Left ventricle myocardium inferior (tissue), 1 donor: ENCODE results near the gene RGL1. TPM values are rescaled to one million over a fixed set of nuclear protein-coding genes. Genes with fewer than 3 reads are reported as not detected.

Experiments used
- DNase-seq: peaks from one replicate; pipeline ENCODE4 v3.0.0-alpha.2; 2020
- H3K27ac ChIP-seq: fragments of 200-600 bp; replicated peaks from 2 replicates; pipeline ENCODE4 v1.8.0; 2021
- H3K27me3 ChIP-seq: fragments of 200-600 bp; 2 replicates; pipeline ENCODE4 v1.8.0; 2021; ENCODE audit warnings: low read depth
- H3K36me3 ChIP-seq: fragments of 200-600 bp; 2 replicates; pipeline ENCODE4 v1.8.0; 2021
- H3K4me1 ChIP-seq: fragments of 200-600 bp; 2 replicates; pipeline ENCODE4 v1.8.0; 2021
- H3K4me3 ChIP-seq: fragments of 200-600 bp; 2 replicates; pipeline ENCODE4 v1.8.0; 2021; ENCODE audit warnings: mild to moderate bottlenecking, moderate library complexity
- H3K9me3 ChIP-seq: fragments of 200-600 bp; replicated peaks from 2 replicates; pipeline ENCODE4 v1.8.0; 2021
- intact Hi-C: fragments of 100-400 bp; cut with micrococcal nuclease; formaldehyde crosslinking; loops from one replicate; pipeline ENCODE4 v1.11.0; 2022
- total RNA-seq: library from RNA; stranded (reverse); fragmentation: NEBNext Ultra II Directional; extraction: Animal tissue kit (Norgen Biotek cat#: 25700); gene quantifications from one replicate; pipeline ENCODE4 v1.2.1, GENCODE V29; 2021
- TF ChIP-seq, protein P1 (sequence below): fragments of 200-600 bp; IDR thresholded peaks from 2 replicates; pipeline ENCODE4 v1.8.0; 2021; ENCODE audit warnings: antibody characterized with exemption, mild to moderate bottlenecking, borderline replicate concordance
- donor health status: DM: no; HTN: yes; CAD: no; lungs with severe emphysema.

RGL1 gene
- total RNA-seq, 1 donor from 2014 or later: 19.4 TPM

DNA sequence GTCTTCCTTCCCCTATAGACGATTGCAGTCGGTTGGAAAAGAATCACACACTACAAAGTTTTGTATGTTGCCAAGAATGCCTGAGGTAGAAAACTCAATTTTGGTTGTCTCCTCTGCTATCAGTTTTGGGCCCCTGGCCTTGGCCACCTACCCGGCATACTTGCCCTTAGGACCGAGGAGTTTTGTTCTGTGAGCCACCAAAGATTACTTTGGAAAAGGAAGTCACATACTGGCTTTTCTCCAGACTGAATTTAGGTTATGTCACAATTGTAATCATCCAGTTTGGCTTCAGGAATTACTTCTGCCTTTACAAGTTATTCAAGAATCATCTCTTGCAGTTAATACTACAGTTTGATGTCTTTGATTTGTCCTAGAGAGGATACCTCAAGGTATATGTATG is 71.4 kb downstream of the RGL1 start:
- intact Hi-C loops: no loop called here
- H3K9me3 ChIP-seq: no peaks in the 10 kb centered on the region
- TF ChIP-seq, protein P1, sequence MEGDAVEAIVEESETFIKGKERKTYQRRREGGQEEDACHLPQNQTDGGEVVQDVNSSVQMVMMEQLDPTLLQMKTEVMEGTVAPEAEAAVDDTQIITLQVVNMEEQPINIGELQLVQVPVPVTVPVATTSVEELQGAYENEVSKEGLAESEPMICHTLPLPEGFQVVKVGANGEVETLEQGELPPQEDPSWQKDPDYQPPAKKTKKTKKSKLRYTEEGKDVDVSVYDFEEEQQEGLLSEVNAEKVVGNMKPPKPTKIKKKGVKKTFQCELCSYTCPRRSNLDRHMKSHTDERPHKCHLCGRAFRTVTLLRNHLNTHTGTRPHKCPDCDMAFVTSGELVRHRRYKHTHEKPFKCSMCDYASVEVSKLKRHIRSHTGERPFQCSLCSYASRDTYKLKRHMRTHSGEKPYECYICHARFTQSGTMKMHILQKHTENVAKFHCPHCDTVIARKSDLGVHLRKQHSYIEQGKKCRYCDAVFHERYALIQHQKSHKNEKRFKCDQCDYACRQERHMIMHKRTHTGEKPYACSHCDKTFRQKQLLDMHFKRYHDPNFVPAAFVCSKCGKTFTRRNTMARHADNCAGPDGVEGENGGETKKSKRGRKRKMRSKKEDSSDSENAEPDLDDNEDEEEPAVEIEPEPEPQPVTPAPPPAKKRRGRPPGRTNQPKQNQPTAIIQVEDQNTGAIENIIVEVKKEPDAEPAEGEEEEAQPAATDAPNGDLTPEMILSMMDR: no peak
- peak overlapping the region; percentile 75 for H3K27ac ChIP-seq
- no peaks in the 10 kb centered on the region for H3K27me3 ChIP-seq
- no peak for DNase-seq
- H3K4me1 ChIP-seq: peaks cover 97% of the 10 kb centered on the region
- no peak overlapping the region for H3K4me3 ChIP-seq
- H3K36me3 ChIP-seq: no peaks in the 10 kb centered on the region

DNA sequence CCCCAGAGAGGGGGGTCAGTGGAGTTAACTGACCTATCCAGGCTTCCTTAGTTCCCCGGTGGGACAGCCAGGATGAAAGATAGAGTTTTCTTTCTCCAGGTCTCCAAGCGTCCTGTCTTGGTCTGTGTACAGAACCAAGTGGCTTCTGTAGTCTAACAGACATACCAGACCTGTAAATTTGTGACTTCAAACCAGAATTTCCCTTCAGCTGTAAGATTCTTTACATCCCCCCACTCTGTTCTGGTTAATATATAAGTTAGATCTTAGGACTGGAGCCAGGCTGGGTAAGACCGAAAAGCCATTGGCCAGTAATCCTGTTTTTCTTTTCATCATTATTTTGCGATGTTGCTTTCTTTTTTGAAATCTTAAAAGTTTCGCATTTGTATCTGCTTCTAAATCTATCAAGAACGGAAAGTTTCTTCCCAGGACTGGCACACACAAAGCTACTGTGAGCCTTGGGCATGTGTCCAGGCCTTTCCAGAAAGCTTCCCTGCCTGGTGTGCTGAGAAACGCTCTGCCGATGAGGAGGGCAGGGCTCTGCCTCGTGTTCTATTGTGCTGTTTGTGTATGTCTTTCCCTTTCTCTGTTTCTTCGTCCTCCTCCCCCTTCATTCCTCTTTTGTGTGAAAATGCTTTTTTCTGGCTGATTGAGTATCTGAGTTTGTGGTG is 72.3 kb downstream of the RGL1 start:
- H3K27me3 ChIP-seq: no peaks in the 10 kb centered on the region
- TF ChIP-seq, protein P1: no peak
- H3K9me3 ChIP-seq: no peaks in the 10 kb centered on the region
- no peaks in the 10 kb centered on the region for H3K36me3 ChIP-seq
- intact Hi-C loops: no loop called here
- peak; percentile 46 for DNase-seq
- peak overlapping the region; percentile 39 for H3K4me3 ChIP-seq
- H3K27ac ChIP-seq: peak overlapping the region; percentile 75
- H3K4me1 ChIP-seq: peaks cover 97% of the 10 kb centered on the region

DNA sequence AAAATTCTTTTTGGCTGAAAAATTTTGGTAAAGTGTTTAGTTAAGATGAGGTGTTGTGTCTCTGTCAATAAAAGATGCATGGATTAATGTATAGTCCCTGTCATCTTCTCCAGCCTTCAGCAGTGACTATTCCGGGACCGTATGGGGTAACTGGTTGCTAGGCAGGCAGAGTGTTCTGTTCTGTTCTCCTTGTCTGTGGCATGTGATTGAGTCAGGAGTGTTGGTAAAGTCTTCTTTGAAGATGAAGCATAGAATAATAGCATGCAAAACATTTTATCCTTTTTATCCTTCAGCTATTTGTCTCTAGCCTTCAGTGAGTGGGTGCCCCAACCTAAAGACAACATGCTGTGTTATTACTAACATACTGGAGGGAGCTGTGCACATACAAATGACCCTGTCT is 74.6 kb downstream of the RGL1 start:
- intact Hi-C loops: no loop called here
- Histone ChIP-seq H3K36me3 (peaks cover 8% of the 10 kb centered on the region), H3K4me3 (no peak overlapping the region), H3K4me1 (peaks cover 82% of the 10 kb centered on the region), H3K27ac (peak overlapping the region; percentile 66), H3K9me3 (no peaks in the 10 kb centered on the region), H3K27me3 (no peaks in the 10 kb centered on the region)
- DNase-seq: no peak
- TF ChIP-seq, protein P1: no peak

DNA sequence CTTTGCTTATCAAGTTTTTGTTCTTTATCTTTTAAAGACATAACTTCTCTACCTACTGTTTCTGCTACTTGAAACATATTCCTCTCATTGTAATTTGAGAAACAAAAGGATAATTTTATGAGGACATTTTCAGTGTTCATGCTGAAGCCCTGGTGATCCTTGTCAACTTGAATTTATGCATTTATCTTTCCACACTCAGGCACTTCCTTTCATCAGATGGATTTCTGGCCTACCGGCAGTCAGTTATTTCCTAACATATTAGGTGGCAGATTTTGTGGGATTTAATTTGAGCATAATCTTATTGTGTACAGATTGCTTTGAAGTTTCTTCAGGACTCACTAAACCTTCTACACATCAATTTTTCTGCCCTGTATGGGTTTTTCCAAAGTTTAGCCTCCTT is 75.0 kb downstream of the RGL1 start:
- H3K27me3 ChIP-seq: no peaks in the 10 kb centered on the region
- H3K27ac ChIP-seq: peak overlapping the region; percentile 66
- DNase-seq: no peak
- H3K4me1 ChIP-seq: peaks cover 78% of the 10 kb centered on the region
- H3K9me3 ChIP-seq: no peaks in the 10 kb centered on the region
- peaks cover 12% of the 10 kb centered on the region for H3K36me3 ChIP-seq
- intact Hi-C loops: no loop called here
- TF ChIP-seq, protein P1: no peak
- no peak overlapping the region for H3K4me3 ChIP-seq

DNA sequence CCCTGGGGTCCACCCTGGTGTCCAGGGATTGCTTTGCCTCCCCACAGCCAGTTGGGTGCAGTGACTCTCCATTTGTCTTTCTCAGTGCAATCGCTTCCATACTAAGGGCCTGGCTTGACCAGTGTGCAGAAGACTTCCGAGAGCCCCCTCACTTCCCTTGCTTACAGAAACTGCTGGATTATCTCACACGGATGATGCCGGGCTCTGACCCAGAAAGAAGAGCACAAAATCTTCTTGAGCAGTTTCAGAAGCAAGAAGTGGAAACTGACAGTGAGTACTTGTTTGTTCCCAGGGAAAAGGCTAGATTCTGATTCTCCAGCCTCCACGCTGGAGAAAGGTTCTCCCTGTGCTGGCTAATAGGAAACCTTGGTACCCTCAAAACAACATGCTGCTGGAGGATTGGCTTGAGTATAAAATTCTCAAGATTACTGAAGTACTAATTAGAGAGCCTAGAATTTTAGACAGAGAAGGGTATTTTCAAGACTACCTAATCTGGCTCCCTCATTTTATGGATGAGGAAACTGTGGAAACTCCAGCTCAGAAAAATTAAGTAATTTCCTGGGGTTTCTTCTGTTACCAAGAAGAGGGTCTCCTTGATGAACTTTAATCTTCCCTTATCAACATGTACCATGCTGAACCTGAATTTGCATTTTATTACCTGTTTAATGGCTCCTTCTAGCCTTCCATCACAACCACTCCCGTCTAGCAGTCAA is 75.8 kb downstream of the RGL1 start:
- intact Hi-C loops: no loop called here
- peaks cover 71% of the 10 kb centered on the region for H3K4me1 ChIP-seq
- no peak overlapping the region for H3K4me3 ChIP-seq
- DNase-seq: no peak
- peak overlapping the region; percentile 66 for H3K27ac ChIP-seq
- no peaks in the 10 kb centered on the region for H3K27me3 ChIP-seq
- H3K36me3 ChIP-seq: peaks cover 19% of the 10 kb centered on the region
- H3K9me3 ChIP-seq: no peaks in the 10 kb centered on the region
- TF ChIP-seq, protein P1: no peak
